Measurements from ENCODE around the gene KIR2DL1.
"Not testable (repeated sequence)": the region's sequence is repeated elsewhere in the genome, so short reads cannot be mapped to it uniquely, and the experiment has no call there.

The KIR2DL1 gene

GRCh38 chr19:54771018-54771960 is 1.7 kb downstream of the KIR2DL1 start:
- in situ Hi-C loops (cut with MboI; ENCODE audit: low sequenced_read_pairs), result loop anchor here (10.0 kb wide), 1 partner anchor 84 kb away; the partner anchor contains the start of gene KIR3DL2

DNA sequence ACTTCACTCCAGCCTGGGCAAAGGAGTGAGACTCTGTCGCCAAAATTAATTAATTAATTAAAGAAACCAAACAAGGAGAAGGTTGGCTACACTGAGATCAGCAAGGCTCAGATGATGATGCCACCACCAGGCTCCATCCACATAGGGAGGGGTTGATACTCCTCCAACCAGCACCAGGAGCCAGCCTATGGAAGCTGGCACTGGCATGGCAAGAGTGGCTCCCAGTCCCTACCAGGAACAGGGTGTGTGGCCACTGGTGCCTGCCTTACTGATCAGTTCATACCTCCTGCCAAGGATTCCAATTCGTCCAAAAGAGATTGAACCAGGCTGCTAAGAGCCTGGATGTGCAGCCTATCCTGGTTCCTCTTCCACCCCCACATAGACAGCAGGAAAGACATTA is 3.1 kb downstream of the KIR2DL1 start:
- in situ Hi-C loops (cut with MboI; ENCODE audit: low sequenced_read_pairs), result loop anchor here (10.0 kb wide), 1 partner anchor 82 kb away; the partner anchor contains the start of gene KIR3DL2

GRCh38 chr19:54775095-54775815 is 5.7 kb downstream of the KIR2DL1 start:
- in situ Hi-C loops (cut with MboI; ENCODE audit: low sequenced_read_pairs), result loop anchor here (10.0 kb wide), 1 partner anchor 80 kb away; the partner anchor contains the start of gene KIR3DL2

DNA sequence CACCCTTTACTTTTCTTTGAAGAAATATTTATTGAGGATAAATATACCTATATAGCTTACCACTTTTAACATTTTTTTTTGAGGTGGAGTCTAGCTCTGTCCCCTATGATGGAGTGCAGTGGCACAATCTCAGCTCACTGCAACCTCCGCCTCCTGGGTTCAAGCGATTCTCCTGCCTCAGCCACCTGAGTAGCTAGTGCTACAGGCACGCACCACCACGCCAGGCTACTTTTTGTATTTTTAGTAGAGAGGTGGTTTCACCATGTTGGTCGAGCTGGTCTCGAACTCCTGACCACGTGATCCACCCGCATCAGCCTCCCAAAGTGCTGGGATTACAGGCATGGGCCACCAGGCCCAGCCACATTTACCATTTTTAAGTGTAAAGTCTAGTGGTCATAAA is 6.2 kb downstream of the KIR2DL1 start:
- in situ Hi-C loops (cut with MboI; ENCODE audit: low sequenced_read_pairs), result loop anchor here (10.0 kb wide), 1 partner anchor 79 kb away; the partner anchor contains the start of gene KIR3DL2

DNA sequence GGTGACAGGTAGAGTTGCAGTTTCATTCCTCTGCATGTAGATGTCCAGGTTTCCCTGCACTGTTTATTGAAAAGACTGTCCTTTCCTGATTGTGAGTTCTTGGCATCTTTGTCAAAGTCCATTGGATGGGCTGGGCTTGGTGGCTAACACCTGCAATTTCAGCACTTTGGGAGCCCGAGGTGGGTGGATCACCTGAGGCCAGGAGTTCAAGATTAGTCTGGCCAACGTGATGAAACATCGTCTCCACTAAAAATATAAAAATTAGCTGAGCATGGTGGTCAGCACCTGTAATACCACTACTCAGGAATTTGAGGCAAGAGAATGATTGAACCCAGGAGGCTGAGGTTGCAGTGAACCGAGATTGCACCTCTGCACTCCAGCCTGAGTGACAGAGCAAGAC is 8.3 kb downstream of the KIR2DL1 start:
- in situ Hi-C loops (cut with MboI; ENCODE audit: low sequenced_read_pairs), result loop anchor here (10.0 kb wide), 1 partner anchor 77 kb away; the partner anchor contains the start of gene KIR3DL2

- in situ Hi-C loops (cut with MboI; ENCODE audit: low sequenced_read_pairs), result loop anchor here (10.0 kb wide), 1 partner anchor 76 kb away; the partner anchor contains the start of gene KIR3DL2
These were observed 9.3 kb downstream of the KIR2DL1 start for GRCh38 chr19:54778896-54779295.

DNA sequence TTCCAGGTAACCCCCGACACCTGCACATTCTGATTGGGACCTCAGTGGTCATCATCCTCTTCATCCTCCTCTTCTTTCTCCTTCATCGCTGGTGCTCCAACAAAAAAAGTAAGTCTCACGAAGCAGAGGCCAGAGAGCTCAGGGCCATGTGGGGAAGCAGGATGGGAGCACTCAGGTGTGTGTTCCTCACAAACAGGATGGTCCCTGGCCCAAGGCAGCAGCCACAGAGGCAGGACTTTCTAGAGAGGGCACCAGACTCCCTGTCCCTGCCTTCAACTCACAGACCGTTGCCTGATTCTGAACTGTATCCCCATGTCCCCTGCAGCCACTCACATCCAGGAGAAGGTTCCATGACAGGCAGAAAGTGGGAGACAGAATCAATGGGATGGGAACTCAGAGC is 13.3 kb downstream of the KIR2DL1 start:
- in situ Hi-C loops (cut with MboI; ENCODE audit: low sequenced_read_pairs), result not testable (repeated sequence)

GRCh38 chr19:54786091-54786723 is 16.6 kb downstream of the KIR2DL1 start:
- in situ Hi-C loops (cut with MboI; ENCODE audit: low sequenced_read_pairs), result not testable (repeated sequence)

DNA sequence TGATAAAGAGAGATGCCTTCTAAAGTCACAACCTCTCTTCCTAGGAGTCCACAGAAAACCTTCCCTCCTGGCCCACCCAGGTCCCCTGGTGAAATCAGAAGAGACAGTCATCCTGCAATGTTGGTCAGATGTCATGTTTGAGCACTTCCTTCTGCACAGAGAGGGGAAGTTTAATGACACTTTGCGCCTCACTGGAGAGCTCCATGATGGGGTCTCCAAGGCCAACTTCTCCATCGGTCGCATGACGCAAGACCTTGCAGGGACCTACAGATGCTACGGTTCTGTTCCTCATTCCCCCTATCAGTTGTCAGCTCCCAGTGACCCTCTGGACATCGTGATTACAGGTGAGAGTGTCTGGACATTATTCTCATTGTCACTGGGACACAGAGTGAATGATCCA is 18.6 kb downstream of the KIR2DL1 start:
- in situ Hi-C loops (cut with MboI; ENCODE audit: low sequenced_read_pairs), result not testable (repeated sequence)

GRCh38 chr19:54790711-54791110 is 21.1 kb downstream of the KIR2DL1 start:
- in situ Hi-C loops (cut with MboI; ENCODE audit: low sequenced_read_pairs), result no loop called here

DNA sequence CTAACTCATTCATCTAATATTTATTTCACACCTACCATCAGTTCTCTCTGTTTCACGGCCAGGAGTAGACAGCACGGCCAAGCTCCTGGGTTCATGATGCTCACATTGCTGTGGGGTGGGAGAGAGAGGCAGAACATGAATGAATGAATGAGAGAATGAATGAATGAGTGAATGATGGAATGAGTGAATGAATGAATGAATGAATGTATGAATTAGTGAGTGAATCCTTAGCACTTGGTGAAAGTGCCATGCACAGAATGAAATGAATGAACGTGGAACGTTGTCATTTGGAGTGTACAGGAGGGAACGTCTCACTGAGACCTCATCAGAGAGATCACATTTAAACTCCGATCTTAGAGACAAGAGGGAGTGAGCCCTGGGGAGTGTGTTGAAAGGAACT is 21.9 kb downstream of the KIR2DL1 start:
- in situ Hi-C loops (cut with MboI; ENCODE audit: low sequenced_read_pairs), result no loop called here

GRCh38 chr19:54792814-54793213 is 23.2 kb downstream of the KIR2DL1 start:
- in situ Hi-C loops (cut with MboI; ENCODE audit: low sequenced_read_pairs), result no loop called here

GRCh38 chr19:54795758-54796157 is 26.2 kb downstream of the KIR2DL1 start:
- in situ Hi-C loops (cut with MboI; ENCODE audit: low sequenced_read_pairs), result no loop called here

GRCh38 chr19:54803410-54803809 is 33.8 kb downstream of the KIR2DL1 start, which contains the start of gene KIR2DL4:
TSS of gene KIR2DL4 (plus strand) at chr19:54803610. CDS start at chr19:54803652, 42 bp downstream.
- in situ Hi-C loops (cut with MboI; ENCODE audit: low sequenced_read_pairs), result no loop called here

- in situ Hi-C loops (cut with MboI; ENCODE audit: low sequenced_read_pairs), result no loop called here
These were observed 34.5 kb downstream of the KIR2DL1 start for GRCh38 chr19:54804101-54804500.

DNA sequence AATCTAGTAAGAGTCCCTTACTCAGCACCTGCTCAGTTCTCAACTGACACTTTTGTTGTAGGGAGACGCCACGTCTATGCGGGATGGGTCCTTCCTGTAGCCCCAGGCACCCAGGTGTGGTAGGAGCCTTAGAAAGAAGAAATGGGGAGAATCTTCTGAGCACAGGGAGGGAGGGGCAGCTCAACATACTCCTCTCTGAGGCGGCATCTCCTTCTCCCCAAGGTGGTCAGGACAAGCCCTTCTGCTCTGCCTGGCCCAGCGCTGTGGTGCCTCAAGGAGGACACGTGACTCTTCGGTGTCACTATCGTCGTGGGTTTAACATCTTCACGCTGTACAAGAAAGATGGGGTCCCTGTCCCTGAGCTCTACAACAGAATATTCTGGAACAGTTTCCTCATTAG is 35.0 kb downstream of the KIR2DL1 start:
- in situ Hi-C loops (cut with MboI; ENCODE audit: low sequenced_read_pairs), result no loop called here

- in situ Hi-C loops (cut with MboI; ENCODE audit: low sequenced_read_pairs), result no loop called here
These were observed 36.3 kb downstream of the KIR2DL1 start for GRCh38 chr19:54805665-54806515.

DNA sequence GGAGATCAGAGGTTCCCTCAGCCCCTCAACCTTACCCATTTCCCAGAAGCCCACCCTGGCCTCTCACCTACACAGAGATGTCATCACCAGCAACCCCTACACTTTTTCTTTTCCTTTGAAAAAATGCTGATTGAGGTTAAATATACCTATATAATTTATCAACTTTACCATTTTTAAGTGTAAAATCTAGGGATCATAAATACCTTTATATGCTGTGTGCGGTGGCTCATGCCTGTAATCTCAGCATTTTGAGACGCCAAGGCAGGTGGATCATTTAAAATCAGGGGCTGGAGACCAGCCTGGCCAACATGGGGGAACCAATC is 36.9 kb downstream of the KIR2DL1 start:
- in situ Hi-C loops (cut with MboI; ENCODE audit: low sequenced_read_pairs), result no loop called here

DNA sequence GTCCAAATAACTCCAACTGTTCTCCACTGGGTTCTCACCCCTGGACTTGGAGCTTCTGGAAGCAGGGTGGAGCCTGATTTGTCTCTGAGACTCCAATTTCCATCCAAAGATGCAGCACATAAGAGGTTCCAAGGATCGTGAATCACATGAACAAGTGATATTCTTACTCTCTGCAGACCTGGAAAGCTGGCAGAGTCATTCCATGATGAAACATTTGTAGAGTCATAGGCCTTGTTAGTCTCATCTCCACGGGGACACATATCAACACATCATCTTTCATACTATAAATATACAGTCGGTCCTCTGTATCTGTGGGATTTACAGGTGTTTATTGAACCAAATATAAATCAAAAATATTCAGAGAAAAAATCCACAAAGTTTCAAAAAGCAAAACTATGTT is 45.0 kb downstream of the KIR2DL1 start:
- in situ Hi-C loops (cut with MboI; ENCODE audit: low sequenced_read_pairs), result not testable (repeated sequence)

DNA sequence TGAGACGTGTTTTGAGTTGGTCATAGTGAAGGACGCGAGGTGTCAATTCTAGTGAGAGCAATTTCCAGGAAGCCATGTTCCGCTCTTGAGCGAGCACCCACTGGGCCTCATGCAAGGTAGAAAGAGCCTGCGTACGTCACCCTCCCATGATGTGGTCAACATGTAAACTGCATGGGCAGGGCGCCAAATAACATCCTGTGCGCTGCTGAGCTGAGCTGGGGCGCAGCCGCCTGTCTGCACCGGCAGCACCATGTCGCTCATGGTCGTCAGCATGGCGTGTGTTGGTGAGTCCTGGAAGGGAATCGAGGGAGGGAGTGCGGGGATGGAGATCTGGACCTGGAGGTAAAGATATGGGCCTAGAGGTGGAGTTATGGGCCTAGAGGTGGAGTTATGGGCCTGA is 46.7 kb downstream of the KIR2DL1 start, which contains the start of gene KIR3DL1:
TSS of gene KIR3DL1 (plus strand) at position 218 of the 400 bp plus-strand sequence.
- in situ Hi-C loops (cut with MboI; ENCODE audit: low sequenced_read_pairs), result not testable (repeated sequence)
